NT2/D1 (cell line): Measurements from ENCODE around the gene NOX5.

Experiments used
- SUZ12 ChIP-seq: IDR thresholded peaks from 2 replicates; pipeline ENCODE4 v1.6.1; 2011; ENCODE audit not compliant: insufficient read length, insufficient read depth; ENCODE audit errors: extremely low read depth
- YY1 ChIP-seq: IDR thresholded peaks from 2 replicates; pipeline ENCODE4 v1.6.1; 2011; ENCODE audit not compliant: insufficient read length, insufficient read depth

DNA sequence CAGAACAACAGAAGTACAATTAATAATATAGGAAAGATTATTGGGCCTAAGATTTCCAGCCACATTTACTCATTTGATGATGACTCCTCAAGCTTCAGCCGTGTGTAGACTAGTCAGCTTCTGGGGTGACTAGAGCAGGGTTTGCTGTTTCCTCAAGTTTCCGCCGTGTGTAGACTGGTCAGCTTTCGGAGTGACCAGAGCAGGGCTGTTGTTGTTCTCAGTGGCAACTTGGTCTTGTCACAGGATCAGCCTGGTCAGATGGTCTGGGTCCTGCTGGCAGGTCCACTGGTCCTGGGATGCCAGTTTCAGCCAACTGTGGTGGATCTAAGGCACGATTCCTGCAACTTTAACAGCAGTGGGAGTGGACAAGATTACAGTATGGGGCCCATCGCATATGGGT lies 21.8 kb upstream of the NOX5 start:
- no peak for TF ChIP-seq YY1
- no peak for TF ChIP-seq SUZ12
